Esophagus squamous epithelium (tissue), 4 donors: Measurements from ENCODE around the gene STXBP6.

Experiments used
- CTCF ChIP-seq, 6 experiments: fragments of 450-650 bp in 4 of 6; fragments of 200-600 bp in 2 of 6; sonication (generic) in 2 of 6; IDR thresholded peaks; one replicate each; pipeline ENCODE4 v1.5.1; 2016 to 2019; ENCODE audit warnings: antibody characterized with exemption in 6 of 6, mild to moderate bottlenecking in 4 of 6, moderate library complexity in 4 of 6
- POLR2A ChIP-seq, 4 donors: fragments of 450-650 bp; IDR thresholded peaks; one replicate each; pipeline ENCODE4 v1.6.1; 2017; ENCODE audit warnings: antibody characterized with exemption in 4 of 4, mild to moderate bottlenecking in 4 of 4, moderate library complexity in 3 of 4

GRCh38 chr14:24999157-24999556 is 50.8 kb downstream of the STXBP6 start:
- no peak for TF ChIP-seq POLR2A (IDR thresholded peaks at IDR 0.05)
- TF ChIP-seq CTCF (IDR thresholded peaks at IDR 0.05), result no peak
